GM12872 (cell line): ENCODE measurements around the gene CDH22.

Experiments
- TF ChIP-seq, protein P1 (sequence below): IDR thresholded peaks from 3 replicates; pipeline ENCODE4 v1.5.1; 2011; ENCODE audit warnings: low read depth, mild to moderate bottlenecking, low read length, moderate library complexity; ENCODE audit not compliant: insufficient read depth

Gene CDH22

GRCh38 chr20:46325789-46326188 lies 17.5 kb upstream of the CDH22 start:
- TF ChIP-seq, protein P1, sequence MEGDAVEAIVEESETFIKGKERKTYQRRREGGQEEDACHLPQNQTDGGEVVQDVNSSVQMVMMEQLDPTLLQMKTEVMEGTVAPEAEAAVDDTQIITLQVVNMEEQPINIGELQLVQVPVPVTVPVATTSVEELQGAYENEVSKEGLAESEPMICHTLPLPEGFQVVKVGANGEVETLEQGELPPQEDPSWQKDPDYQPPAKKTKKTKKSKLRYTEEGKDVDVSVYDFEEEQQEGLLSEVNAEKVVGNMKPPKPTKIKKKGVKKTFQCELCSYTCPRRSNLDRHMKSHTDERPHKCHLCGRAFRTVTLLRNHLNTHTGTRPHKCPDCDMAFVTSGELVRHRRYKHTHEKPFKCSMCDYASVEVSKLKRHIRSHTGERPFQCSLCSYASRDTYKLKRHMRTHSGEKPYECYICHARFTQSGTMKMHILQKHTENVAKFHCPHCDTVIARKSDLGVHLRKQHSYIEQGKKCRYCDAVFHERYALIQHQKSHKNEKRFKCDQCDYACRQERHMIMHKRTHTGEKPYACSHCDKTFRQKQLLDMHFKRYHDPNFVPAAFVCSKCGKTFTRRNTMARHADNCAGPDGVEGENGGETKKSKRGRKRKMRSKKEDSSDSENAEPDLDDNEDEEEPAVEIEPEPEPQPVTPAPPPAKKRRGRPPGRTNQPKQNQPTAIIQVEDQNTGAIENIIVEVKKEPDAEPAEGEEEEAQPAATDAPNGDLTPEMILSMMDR, result no peak

GRCh38 chr20:46324960-46325703 lies 16.8 kb upstream of the CDH22 start:
- TF ChIP-seq, protein P1, result no peak

- TF ChIP-seq, protein P1, result no peak
Observed at GRCh38 chr20:46324379-46324778, 16.1 kb upstream of the CDH22 start.

DNA sequence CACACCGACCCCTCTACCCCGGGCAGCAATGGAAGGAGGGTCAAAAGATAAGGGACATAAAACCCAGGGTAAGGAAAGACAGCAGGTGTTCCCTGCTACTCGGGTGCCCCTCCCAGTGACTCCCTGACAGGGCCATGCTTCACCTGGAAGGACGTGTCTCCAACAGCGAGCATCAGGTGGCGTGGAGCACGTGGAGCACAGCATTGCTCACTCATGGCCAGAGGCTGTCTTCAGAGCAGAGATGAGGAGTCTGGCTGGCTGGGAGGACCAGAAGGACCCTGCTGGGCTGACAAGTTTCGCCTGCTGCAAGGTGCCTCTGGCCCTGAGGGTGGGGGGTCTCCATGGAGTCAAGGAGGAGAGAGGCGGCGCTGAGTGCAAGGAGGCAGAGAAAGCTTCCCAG lies 15.3 kb upstream of the CDH22 start:
- TF ChIP-seq, protein P1, result no peak

GRCh38 chr20:46322641-46323040 lies 14.3 kb upstream of the CDH22 start:
- TF ChIP-seq, protein P1, result no peak

DNA sequence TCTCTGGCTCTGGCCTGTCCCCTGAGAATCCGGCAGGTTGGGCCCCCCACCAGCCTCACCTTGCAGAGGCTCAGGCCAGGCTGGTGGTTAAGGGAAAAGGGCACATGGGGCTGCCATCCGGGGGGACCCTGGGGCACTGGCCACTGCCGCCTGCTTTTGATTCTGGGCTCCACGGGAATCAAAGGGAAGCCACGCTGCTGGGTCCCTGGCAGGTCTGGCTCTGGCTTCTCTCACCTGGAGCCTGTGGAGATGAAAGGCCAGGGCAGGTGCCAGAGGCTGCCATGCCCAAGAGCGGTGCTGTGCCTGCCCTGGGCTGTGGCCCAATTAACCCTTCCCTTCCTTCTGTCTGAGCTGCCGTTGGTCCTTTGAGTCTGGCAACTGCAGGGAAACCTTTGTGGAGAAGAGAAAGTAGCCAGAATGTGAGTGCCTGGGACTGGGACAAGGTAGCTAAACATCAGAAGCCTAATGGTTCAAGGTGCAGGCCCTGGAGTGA lies 9.4 kb upstream of the CDH22 start:
- TF ChIP-seq, protein P1, result no peak

- TF ChIP-seq, protein P1, result no peak
Observed at GRCh38 chr20:46316984-46317684, 8.8 kb upstream of the CDH22 start.
